ENCODE results near the gene OSBPL10. TPM values are rescaled to one million over a fixed set of nuclear protein-coding genes. Genes with fewer than 3 reads are reported as not detected.

OSBPL10 gene
- total RNA-seq, 4 donors from 2014 or later = 12.5 to 38.3 (median 22.7) TPM

DNA sequence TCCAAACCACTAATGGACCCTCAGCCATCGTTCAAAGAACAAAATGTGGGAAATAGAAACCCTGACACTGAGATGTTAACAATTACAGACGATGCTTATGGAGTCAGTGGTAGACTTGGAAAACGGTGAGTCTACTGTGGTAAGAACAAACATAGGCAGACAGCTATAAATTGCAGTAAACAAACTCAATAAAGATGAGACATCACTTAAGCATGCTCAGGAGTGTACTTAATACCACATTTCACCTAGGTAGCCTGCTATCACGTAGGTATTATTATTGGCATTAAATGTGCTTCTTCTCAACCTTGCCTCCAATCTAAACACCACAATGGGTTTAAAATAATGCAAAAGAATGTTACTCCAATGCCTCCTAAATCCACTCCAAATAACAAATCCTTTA, 2.5 kb downstream of the OSBPL10 start:
- Histone ChIP-seq H3K27me3 (no peaks in the 10 kb centered on the region), H3K4me3 (no peak overlapping the region), H3K27ac (no peak overlapping the region), H3K4me1 (peaks cover 29% of the 10 kb centered on the region), H3K9me3 (no peaks in the 10 kb centered on the region), H3K36me3 (no peaks in the 10 kb centered on the region)
- no peak for DNase-seq (ENCODE audit: low spot score in 2 of 2)
- TF ChIP-seq, protein P1, sequence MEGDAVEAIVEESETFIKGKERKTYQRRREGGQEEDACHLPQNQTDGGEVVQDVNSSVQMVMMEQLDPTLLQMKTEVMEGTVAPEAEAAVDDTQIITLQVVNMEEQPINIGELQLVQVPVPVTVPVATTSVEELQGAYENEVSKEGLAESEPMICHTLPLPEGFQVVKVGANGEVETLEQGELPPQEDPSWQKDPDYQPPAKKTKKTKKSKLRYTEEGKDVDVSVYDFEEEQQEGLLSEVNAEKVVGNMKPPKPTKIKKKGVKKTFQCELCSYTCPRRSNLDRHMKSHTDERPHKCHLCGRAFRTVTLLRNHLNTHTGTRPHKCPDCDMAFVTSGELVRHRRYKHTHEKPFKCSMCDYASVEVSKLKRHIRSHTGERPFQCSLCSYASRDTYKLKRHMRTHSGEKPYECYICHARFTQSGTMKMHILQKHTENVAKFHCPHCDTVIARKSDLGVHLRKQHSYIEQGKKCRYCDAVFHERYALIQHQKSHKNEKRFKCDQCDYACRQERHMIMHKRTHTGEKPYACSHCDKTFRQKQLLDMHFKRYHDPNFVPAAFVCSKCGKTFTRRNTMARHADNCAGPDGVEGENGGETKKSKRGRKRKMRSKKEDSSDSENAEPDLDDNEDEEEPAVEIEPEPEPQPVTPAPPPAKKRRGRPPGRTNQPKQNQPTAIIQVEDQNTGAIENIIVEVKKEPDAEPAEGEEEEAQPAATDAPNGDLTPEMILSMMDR (IDR thresholded peaks at IDR 0.05) = no peak
- TF ChIP-seq POLR2AphosphoS5 (IDR thresholded peaks at IDR 0.05) (no peak), EP300 (IDR thresholded peaks at IDR 0.05) (no peak), POLR2A (IDR thresholded peaks at IDR 0.05) (no peak)
- 85% methylated on average over 4 of the region's 4 CpGs for WGBS

GRCh38 chr3:31977736-31978135, 3.3 kb downstream of the OSBPL10 start:
- no peak for TF ChIP-seq POLR2A (IDR thresholded peaks at IDR 0.05)
- WGBS = 72% methylated on average over 2 of the region's 2 CpGs
- Histone ChIP-seq H3K4me1 (peaks cover 29% of the 10 kb centered on the region), H3K4me3 (no peak overlapping the region), H3K36me3 (no peaks in the 10 kb centered on the region), H3K27me3 (no peaks in the 10 kb centered on the region), H3K9me3 (no peaks in the 10 kb centered on the region), H3K27ac (no peak overlapping the region)
- no peak for DNase-seq (ENCODE audit: low spot score in 2 of 2)

GRCh38 chr3:31976302-31976701, 4.8 kb downstream of the OSBPL10 start:
- DNase-seq (ENCODE audit: low spot score in 2 of 2) = no peak
- no peak overlapping the region for H3K27ac ChIP-seq
- WGBS = 98% methylated on average over 2 of the region's 2 CpGs
- no peak overlapping the region for H3K4me3 ChIP-seq
- H3K9me3 ChIP-seq = no peaks in the 10 kb centered on the region
- no peaks in the 10 kb centered on the region for H3K27me3 ChIP-seq
- TF ChIP-seq, protein P1 (IDR thresholded peaks at IDR 0.05) = no peak
- no peak for TF ChIP-seq POLR2A (IDR thresholded peaks at IDR 0.05)
- TF ChIP-seq POLR2AphosphoS5 (IDR thresholded peaks at IDR 0.05) = no peak
- no peak for TF ChIP-seq EP300 (IDR thresholded peaks at IDR 0.05)
- H3K36me3 ChIP-seq = no peaks in the 10 kb centered on the region
- peaks cover 20% of the 10 kb centered on the region for H3K4me1 ChIP-seq

- H3K4me1 ChIP-seq = peaks cover 14% of the 10 kb centered on the region
- 67% methylated on average over 5 of the region's 5 CpGs for WGBS
- no peak overlapping the region for H3K27ac ChIP-seq
- no peaks in the 10 kb centered on the region for H3K9me3 ChIP-seq
- no peaks in the 10 kb centered on the region for H3K36me3 ChIP-seq
- DNase-seq (ENCODE audit: low spot score in 2 of 2) = no peak
- H3K27me3 ChIP-seq = no peaks in the 10 kb centered on the region
- no peak for TF ChIP-seq POLR2A (IDR thresholded peaks at IDR 0.05)
- TF ChIP-seq EP300 (IDR thresholded peaks at IDR 0.05) = no peak
- TF ChIP-seq, protein P1 (IDR thresholded peaks at IDR 0.05) = no peak
- TF ChIP-seq POLR2AphosphoS5 (IDR thresholded peaks at IDR 0.05) = no peak
- no peak overlapping the region for H3K4me3 ChIP-seq
Measured at GRCh38 chr3:31974964-31975363, 6.1 kb downstream of the OSBPL10 start.

- TF ChIP-seq POLR2AphosphoS5 (IDR thresholded peaks at IDR 0.05) = no peak
- Histone ChIP-seq H3K27me3 (no peaks in the 10 kb centered on the region), H3K4me1 (peaks cover 9% of the 10 kb centered on the region), H3K4me3 (no peak overlapping the region), H3K9me3 (no peaks in the 10 kb centered on the region), H3K27ac (no peak overlapping the region), H3K36me3 (no peaks in the 10 kb centered on the region)
- no peak for DNase-seq (ENCODE audit: low spot score in 2 of 2)
- WGBS = 76% methylated on average over 5 of the region's 5 CpGs
Measured at GRCh38 chr3:31974471-31974870, 6.6 kb downstream of the OSBPL10 start.

- Histone ChIP-seq H3K4me3 (no peak overlapping the region), H3K36me3 (no peaks in the 10 kb centered on the region), H3K27ac (no peak overlapping the region), H3K4me1 (peaks cover 3% of the 10 kb centered on the region), H3K9me3 (no peaks in the 10 kb centered on the region), H3K27me3 (no peaks in the 10 kb centered on the region)
- TF ChIP-seq, protein P1 (IDR thresholded peaks at IDR 0.05) = no peak
- TF ChIP-seq EP300 (IDR thresholded peaks at IDR 0.05) (no peak), POLR2A (IDR thresholded peaks at IDR 0.05) (no peak), POLR2AphosphoS5 (IDR thresholded peaks at IDR 0.05) (no peak)
- 94% methylated on average over 5 of the region's 5 CpGs for WGBS
- no peak for DNase-seq (ENCODE audit: low spot score in 2 of 2)
Measured at GRCh38 chr3:31973837-31974236, 7.2 kb downstream of the OSBPL10 start.
